ENCODE data around the gene IL17RA.

IL17RA gene

DNA sequence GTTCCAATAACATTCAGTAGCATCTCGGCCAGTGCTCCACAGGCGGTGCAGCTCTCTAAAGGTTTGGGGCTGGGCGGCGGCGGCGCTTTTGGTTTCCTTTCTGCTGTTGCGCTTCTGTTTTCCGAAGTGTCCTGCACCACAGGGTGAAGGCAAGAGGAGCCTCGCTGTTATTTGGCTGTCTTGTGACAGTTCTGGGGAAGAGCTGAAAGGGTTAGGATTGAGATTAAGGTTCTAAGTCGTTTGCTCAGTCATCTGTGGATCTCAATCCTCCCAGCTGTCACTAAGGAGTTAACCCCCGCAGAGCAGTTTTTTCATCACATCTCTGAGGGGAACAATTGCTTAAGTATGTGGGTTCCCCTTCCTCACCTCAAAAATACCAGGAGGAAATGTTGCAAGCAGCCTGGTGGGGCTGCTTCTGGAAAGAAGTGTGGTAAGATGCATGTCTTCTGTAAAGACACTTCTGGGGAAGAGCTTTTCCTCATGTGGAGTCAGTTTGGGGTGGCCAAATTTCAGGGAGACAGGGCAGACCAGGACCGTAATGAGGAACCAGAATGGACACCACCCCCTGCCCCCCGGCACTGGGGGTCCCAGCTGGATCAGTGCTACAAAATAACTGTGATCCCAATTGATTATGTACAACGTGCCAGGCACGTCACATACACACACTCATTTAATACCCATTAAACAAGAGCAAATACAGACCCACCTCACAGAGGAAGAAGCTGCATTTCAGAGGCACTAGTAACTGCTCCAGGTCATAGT is 22.2 kb downstream of the IL17RA start:
- H3K27ac Mint-ChIP-seq, result peak overlapping the region; percentile 14
- peaks cover 6 to 23% of the 10 kb centered on the region in 2 donors for H3K4me1 Mint-ChIP-seq
- ATAC-seq (replicated peaks), result peak; percentile 86 to 88
- peaks cover 36 to 53% of the 10 kb centered on the region in 2 donors for H3K36me3 Mint-ChIP-seq
- no peaks in the 10 kb centered on the region for H3K27me3 Mint-ChIP-seq
- DNase-seq, result no peak
- no peaks in the 10 kb centered on the region for H3K9me3 Mint-ChIP-seq
- peak overlapping the region; percentile 13 to 30 for H3K4me3 Mint-ChIP-seq

DNA sequence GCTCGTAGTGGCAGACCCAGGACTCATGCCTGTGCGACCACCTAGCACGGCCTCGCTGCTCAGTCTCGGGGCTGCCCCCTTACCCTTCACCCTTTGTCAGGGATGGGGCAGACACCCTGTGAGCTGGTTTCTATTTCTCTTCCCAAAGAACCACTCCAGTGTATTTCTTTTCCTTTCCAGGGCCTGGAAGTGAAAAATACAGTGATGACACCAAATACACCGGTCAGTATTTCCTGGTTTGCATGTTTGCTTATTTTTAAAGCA is 22.7 kb downstream of the IL17RA start:
- Mint-ChIP-seq H3K36me3 (peaks cover 31 to 48% of the 10 kb centered on the region in 2 donors), H3K9me3 (no peaks in the 10 kb centered on the region), H3K4me3 (no peak overlapping the region), H3K27me3 (no peaks in the 10 kb centered on the region), H3K27ac (no peak overlapping the region), H3K4me1 (peaks cover 3 to 18% of the 10 kb centered on the region in 2 donors)
- DNase-seq, result no peak
- ATAC-seq (replicated peaks), result no peak

GRCh38 chr22:17108256-17109112 is 23.7 kb downstream of the IL17RA start:
- no peaks in the 10 kb centered on the region for H3K27me3 Mint-ChIP-seq
- no peak overlapping the region for H3K27ac Mint-ChIP-seq
- peaks cover 3 to 17% of the 10 kb centered on the region in 2 donors for H3K4me1 Mint-ChIP-seq
- peaks cover 27 to 43% of the 10 kb centered on the region in 2 donors for H3K36me3 Mint-ChIP-seq
- no peak overlapping the region for H3K4me3 Mint-ChIP-seq
- no peak for DNase-seq
- no peaks in the 10 kb centered on the region for H3K9me3 Mint-ChIP-seq
- ATAC-seq (replicated peaks), result no peak

DNA sequence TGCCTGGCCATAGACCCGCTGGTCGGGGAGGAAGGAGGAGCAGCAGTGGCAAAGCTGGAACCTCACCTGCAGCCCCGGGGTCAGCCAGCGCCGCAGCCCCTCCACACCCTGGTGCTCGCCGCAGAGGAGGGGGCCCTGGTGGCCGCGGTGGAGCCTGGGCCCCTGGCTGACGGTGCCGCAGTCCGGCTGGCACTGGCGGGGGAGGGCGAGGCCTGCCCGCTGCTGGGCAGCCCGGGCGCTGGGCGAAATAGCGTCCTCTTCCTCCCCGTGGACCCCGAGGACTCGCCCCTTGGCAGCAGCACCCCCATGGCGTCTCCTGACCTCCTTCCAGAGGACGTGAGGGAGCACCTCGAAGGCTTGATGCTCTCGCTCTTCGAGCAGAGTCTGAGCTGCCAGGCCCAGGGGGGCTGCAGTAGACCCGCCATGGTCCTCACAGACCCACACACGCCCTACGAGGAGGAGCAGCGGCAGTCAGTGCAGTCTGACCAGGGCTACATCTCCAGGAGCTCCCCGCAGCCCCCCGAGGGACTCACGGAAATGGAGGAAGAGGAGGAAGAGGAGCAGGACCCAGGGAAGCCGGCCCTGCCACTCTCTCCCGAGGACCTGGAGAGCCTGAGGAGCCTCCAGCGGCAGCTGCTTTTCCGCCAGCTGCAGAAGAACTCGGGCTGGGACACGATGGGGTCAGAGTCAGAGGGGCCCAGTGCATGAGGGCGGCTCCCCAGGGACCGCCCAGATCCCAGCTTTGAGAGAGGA is 24.5 kb downstream of the IL17RA start:
- ATAC-seq (replicated peaks), result no peak
- no peaks in the 10 kb centered on the region for H3K27me3 Mint-ChIP-seq
- no peak overlapping the region for H3K27ac Mint-ChIP-seq
- peaks cover 3 to 17% of the 10 kb centered on the region in 2 donors for H3K4me1 Mint-ChIP-seq
- H3K4me3 Mint-ChIP-seq, result no peak overlapping the region
- DNase-seq, result no peak
- H3K9me3 Mint-ChIP-seq, result no peaks in the 10 kb centered on the region
- peaks cover 25 to 39% of the 10 kb centered on the region in 2 donors for H3K36me3 Mint-ChIP-seq

GRCh38 chr22:17109976-17110375 is 25.2 kb downstream of the IL17RA start:
- no peak overlapping the region for H3K27ac Mint-ChIP-seq
- DNase-seq (no peak), ATAC-seq (replicated peaks) (no peak)
- H3K4me3 Mint-ChIP-seq, result no peak overlapping the region
- H3K27me3 Mint-ChIP-seq, result no peaks in the 10 kb centered on the region
- no peaks in the 10 kb centered on the region for H3K9me3 Mint-ChIP-seq
- H3K4me1 Mint-ChIP-seq, result peaks cover 3 to 17% of the 10 kb centered on the region in 2 donors
- peaks cover 20 to 34% of the 10 kb centered on the region in 2 donors for H3K36me3 Mint-ChIP-seq

GRCh38 chr22:17110791-17111550 is 26.2 kb downstream of the IL17RA start:
- DNase-seq, result no peak
- Mint-ChIP-seq H3K36me3 (peaks cover 15 to 28% of the 10 kb centered on the region in 2 donors), H3K27ac (no peak overlapping the region), H3K4me3 (no peak overlapping the region), H3K4me1 (peaks cover 6 to 21% of the 10 kb centered on the region in 2 donors), H3K27me3 (no peaks in the 10 kb centered on the region), H3K9me3 (no peaks in the 10 kb centered on the region)
- no peak for ATAC-seq (replicated peaks)

GRCh38 chr22:17112491-17113042 is 27.8 kb downstream of the IL17RA start:
- DNase-seq (no peak), ATAC-seq (replicated peaks) (no peak)
- Mint-ChIP-seq H3K9me3 (no peaks in the 10 kb centered on the region), H3K4me1 (peaks cover 19 to 20% of the 10 kb centered on the region in 2 donors), H3K27me3 (peaks cover 8 to 12% of the 10 kb centered on the region in 2 donors), H3K27ac (no peak overlapping the region), H3K4me3 (no peak overlapping the region), H3K36me3 (peaks cover 12 to 20% of the 10 kb centered on the region in 2 donors)

- Mint-ChIP-seq H3K36me3 (peaks cover 12 to 16% of the 10 kb centered on the region in 2 donors), H3K9me3 (no peaks in the 10 kb centered on the region), H3K27ac (no peak overlapping the region), H3K27me3 (peaks cover 14 to 20% of the 10 kb centered on the region in 2 donors), H3K4me3 (no peak overlapping the region), H3K4me1 (peaks cover 30 to 31% of the 10 kb centered on the region in 2 donors)
- DNase-seq (no peak), ATAC-seq (replicated peaks) (no peak)
Observed at GRCh38 chr22:17113600-17113999, 28.8 kb downstream of the IL17RA start.

- Mint-ChIP-seq H3K36me3 (peaks cover 14 to 15% of the 10 kb centered on the region in 2 donors), H3K27me3 (peaks cover 20 to 28% of the 10 kb centered on the region in 2 donors), H3K4me1 (peaks cover 33 to 35% of the 10 kb centered on the region in 2 donors), H3K4me3 (no peak overlapping the region), H3K9me3 (no peaks in the 10 kb centered on the region), H3K27ac (no peak overlapping the region)
- ATAC-seq (replicated peaks) (no peak), DNase-seq (no peak)
Observed at GRCh38 chr22:17114173-17114897, 29.5 kb downstream of the IL17RA start.

GRCh38 chr22:17114898-17115235 is 30.1 kb downstream of the IL17RA start:
- Mint-ChIP-seq H3K27me3 (peaks cover 22 to 33% of the 10 kb centered on the region in 2 donors), H3K27ac (no peak overlapping the region), H3K36me3 (peaks cover 10 to 11% of the 10 kb centered on the region in 2 donors), H3K4me1 (peaks cover 33 to 40% of the 10 kb centered on the region in 2 donors), H3K9me3 (no peaks in the 10 kb centered on the region), H3K4me3 (no peak overlapping the region)
- no peak for ATAC-seq (replicated peaks)
- DNase-seq, result no peak

GRCh38 chr22:17115236-17115635 is 30.4 kb downstream of the IL17RA start:
- H3K27me3 Mint-ChIP-seq, result peaks cover 23 to 36% of the 10 kb centered on the region in 2 donors
- no peak overlapping the region for H3K27ac Mint-ChIP-seq
- H3K9me3 Mint-ChIP-seq, result no peaks in the 10 kb centered on the region
- DNase-seq (no peak), ATAC-seq (replicated peaks) (no peak)
- peaks cover 33 to 41% of the 10 kb centered on the region in 2 donors for H3K4me1 Mint-ChIP-seq
- H3K4me3 Mint-ChIP-seq, result no peak overlapping the region
- H3K36me3 Mint-ChIP-seq, result peaks cover 9 to 10% of the 10 kb centered on the region in 2 donors

- Mint-ChIP-seq H3K4me1 (peaks cover 32 to 41% of the 10 kb centered on the region in 2 donors), H3K36me3 (peaks cover 4 to 7% of the 10 kb centered on the region in 2 donors)
- ATAC-seq (replicated peaks), result no peak
Observed at GRCh38 chr22:17115945-17116565, 31.3 kb downstream of the IL17RA start.

More at GRCh38 chr22:17115945-17116565, 31.3 kb downstream of the IL17RA start:
- Mint-ChIP-seq H3K9me3 (no peaks in the 10 kb centered on the region), H3K27me3 (peaks cover 23 to 37% of the 10 kb centered on the region in 2 donors), H3K4me3 (no peak overlapping the region), H3K27ac (peak overlapping the region; percentile 40)
- DNase-seq, result no peak

All from stimulated activated naive B cell treated with anti-CD40 and anti-IgM and Interleukin-4, amounts not matched to agents 10 μg/mL and 1 μg/mL and 100 μg/mL, for 72 hours (primary cell).